MM.1S (cell line): ENCODE measurements around the gene CTU2.

ENCODE experiments used
- DNase-seq: peaks from one replicate; pipeline ENCODE4 v3.0.0-alpha.2; 2015
- H2AFZ ChIP-seq: fragments of 300-600 bp; sonication (generic); 2 replicates; pipeline ENCODE4 v1.6.0; 2016; ENCODE audit warnings: antibody characterized with exemption, low read length
- H3F3A ChIP-seq: fragments of 300-600 bp; sonication (generic); 2 replicates; pipeline ENCODE4 v1.6.1; 2016; ENCODE audit warnings: mild to moderate bottlenecking, antibody characterized with exemption, low read length, moderate library complexity, mixed read lengths; ENCODE audit not compliant: insufficient read depth
- H3K27ac ChIP-seq: fragments of 300-600 bp; sonication (generic); 2 replicates; pipeline ENCODE4 v1.5.1; 2016; ENCODE audit warnings: mild to moderate bottlenecking, low read length
- H3K27me3 ChIP-seq: fragments of 300-600 bp; sonication (generic); replicated peaks from 2 replicates; pipeline ENCODE4 v1.6.0; 2016; ENCODE audit warnings: low read length; ENCODE audit not compliant: insufficient read depth
- H3K36me3 ChIP-seq: fragments of 300-600 bp; sonication (generic); replicated peaks from 2 replicates; pipeline ENCODE4 v1.6.1; 2016; ENCODE audit warnings: mild to moderate bottlenecking, low read length, mixed read lengths; ENCODE audit not compliant: insufficient read depth
- H3K4me1 ChIP-seq: fragments of 300-600 bp; sonication (generic); 2 replicates; pipeline ENCODE4 v1.6.1; 2016; ENCODE audit warnings: low read length, mixed read lengths
- H3K4me2 ChIP-seq: fragments of 300-600 bp; sonication (generic); 2 replicates; pipeline ENCODE4 v1.6.0; 2016; ENCODE audit warnings: low read depth, low read length
- H3K4me3 ChIP-seq: fragments of 300-600 bp; sonication (generic); 2 replicates; pipeline ENCODE4 v1.5.1; 2016; ENCODE audit warnings: low read length, mixed read lengths
- H3K79me2 ChIP-seq: fragments of 300-600 bp; sonication (generic); 2 replicates; pipeline ENCODE4 v1.6.1; 2016; ENCODE audit warnings: mixed run types, low read length, mixed read lengths
- H3K9ac ChIP-seq: fragments of 300-600 bp; sonication (generic); 2 replicates; pipeline ENCODE4 v1.6.1; 2016; ENCODE audit warnings: low read length, mixed read lengths
- H3K9me2 ChIP-seq: fragments of 300-600 bp; sonication (generic); replicated peaks from 2 replicates; pipeline ENCODE4 v1.6.1; 2016; ENCODE audit warnings: mild to moderate bottlenecking, low read length, mixed read lengths; ENCODE audit not compliant: insufficient read depth
- H3K9me3 ChIP-seq: fragments of 300-600 bp; sonication (generic); replicated peaks from 2 replicates; pipeline ENCODE4 v1.6.1; 2016; ENCODE audit warnings: mild to moderate bottlenecking, low read length, mixed read lengths; ENCODE audit not compliant: insufficient read depth
- H4K20me1 ChIP-seq: fragments of 300-600 bp; sonication (generic); 2 replicates; pipeline ENCODE4 v1.6.1; 2016; ENCODE audit warnings: mild to moderate bottlenecking, low read length, moderate library complexity, mixed read lengths; ENCODE audit not compliant: insufficient read depth
- CTCF ChIP-seq: fragments of 300-600 bp; sonication (generic); IDR thresholded peaks from 2 replicates; pipeline ENCODE4 v1.5.1; 2016; ENCODE audit warnings: antibody characterized with exemption, low read length, mixed read lengths
- EZH2 ChIP-seq: fragments of 300-600 bp; sonication (generic); optimal IDR thresholded peaks from 2 replicates; pipeline ENCODE3; 2017; ENCODE audit warnings: low read depth, mild to moderate bottlenecking, antibody characterized with exemption, low read length, mixed read lengths
- EZH2phosphoT487 ChIP-seq: fragments of 300-600 bp; sonication (generic); IDR thresholded peaks from 2 replicates; pipeline ENCODE4 v1.6.1; 2018; ENCODE audit warnings: antibody characterized with exemption, low read length

Gene CTU2

GRCh38 chr16:88694221-88695087, 11.8 kb upstream of the CTU2 start:
- no peaks in the 10 kb centered on the region for H3F3A ChIP-seq
- H3K4me1 ChIP-seq = no peaks in the 10 kb centered on the region
- H3K4me3 ChIP-seq = no peak overlapping the region
- no peaks in the 10 kb centered on the region for H3K79me2 ChIP-seq
- no peaks in the 10 kb centered on the region for H3K36me3 ChIP-seq
- no peaks in the 10 kb centered on the region for H3K9me3 ChIP-seq
- no peak overlapping the region for H3K27ac ChIP-seq
- TF ChIP-seq CTCF (no peak), EZH2phosphoT487 (no peak), EZH2 (no peak)
- H3K4me2 ChIP-seq = no peak overlapping the region
- no peaks in the 10 kb centered on the region for H3K9me2 ChIP-seq
- no peak for DNase-seq
- H3K9ac ChIP-seq = no peak overlapping the region
- H4K20me1 ChIP-seq = no peaks in the 10 kb centered on the region
- H2AFZ ChIP-seq = no peak overlapping the region
- H3K27me3 ChIP-seq = no peaks in the 10 kb centered on the region

GRCh38 chr16:88695218-88695617, 11.1 kb upstream of the CTU2 start:
- Histone ChIP-seq H3K27me3 (no peaks in the 10 kb centered on the region), H3K9me2 (no peaks in the 10 kb centered on the region), H2AFZ (no peak overlapping the region), H3K36me3 (no peaks in the 10 kb centered on the region), H3K9me3 (no peaks in the 10 kb centered on the region), H3K4me2 (no peak overlapping the region), H3K9ac (no peak overlapping the region), H4K20me1 (no peaks in the 10 kb centered on the region), H3F3A (no peaks in the 10 kb centered on the region), H3K4me3 (no peak overlapping the region), H3K27ac (no peak overlapping the region), H3K4me1 (peaks cover 2% of the 10 kb centered on the region), H3K79me2 (no peaks in the 10 kb centered on the region)
- DNase-seq = no peak
- no peak for TF ChIP-seq CTCF
- TF ChIP-seq EZH2 = no peak
- TF ChIP-seq EZH2phosphoT487 = no peak

GRCh38 chr16:88695753-88696152, 10.6 kb upstream of the CTU2 start:
- H3K27ac ChIP-seq = no peak overlapping the region
- no peaks in the 10 kb centered on the region for H3K36me3 ChIP-seq
- no peak overlapping the region for H3K9ac ChIP-seq
- H3K27me3 ChIP-seq = no peaks in the 10 kb centered on the region
- H2AFZ ChIP-seq = no peak overlapping the region
- H3K4me3 ChIP-seq = no peak overlapping the region
- DNase-seq = no peak
- H3K9me3 ChIP-seq = no peaks in the 10 kb centered on the region
- no peaks in the 10 kb centered on the region; the same call in 1 of the 2 replicates for H3F3A ChIP-seq
- H3K4me1 ChIP-seq = peaks cover 7% of the 10 kb centered on the region
- no peaks in the 10 kb centered on the region for H4K20me1 ChIP-seq
- no peak overlapping the region for H3K4me2 ChIP-seq
- H3K79me2 ChIP-seq = no peaks in the 10 kb centered on the region
- TF ChIP-seq EZH2phosphoT487 (no peak), EZH2 (no peak), CTCF (no peak)
- no peaks in the 10 kb centered on the region for H3K9me2 ChIP-seq
